GM19467 (cell line): Measurements from ENCODE around the gene ZNF189.

Source experiments
- ATAC-seq: cut with Tn5 transposase; IDR thresholded peaks from one replicate; pipeline ENCODE4 v1.9.1; 2021; ENCODE audit warnings: mild to moderate bottlenecking, moderate library complexity; ENCODE audit not compliant: unreplicated experiment

ZNF189 gene

GRCh38 chr9:101448680-101449070 is 50.0 kb downstream of the ZNF189 start:
- no peak for ATAC-seq

DNA sequence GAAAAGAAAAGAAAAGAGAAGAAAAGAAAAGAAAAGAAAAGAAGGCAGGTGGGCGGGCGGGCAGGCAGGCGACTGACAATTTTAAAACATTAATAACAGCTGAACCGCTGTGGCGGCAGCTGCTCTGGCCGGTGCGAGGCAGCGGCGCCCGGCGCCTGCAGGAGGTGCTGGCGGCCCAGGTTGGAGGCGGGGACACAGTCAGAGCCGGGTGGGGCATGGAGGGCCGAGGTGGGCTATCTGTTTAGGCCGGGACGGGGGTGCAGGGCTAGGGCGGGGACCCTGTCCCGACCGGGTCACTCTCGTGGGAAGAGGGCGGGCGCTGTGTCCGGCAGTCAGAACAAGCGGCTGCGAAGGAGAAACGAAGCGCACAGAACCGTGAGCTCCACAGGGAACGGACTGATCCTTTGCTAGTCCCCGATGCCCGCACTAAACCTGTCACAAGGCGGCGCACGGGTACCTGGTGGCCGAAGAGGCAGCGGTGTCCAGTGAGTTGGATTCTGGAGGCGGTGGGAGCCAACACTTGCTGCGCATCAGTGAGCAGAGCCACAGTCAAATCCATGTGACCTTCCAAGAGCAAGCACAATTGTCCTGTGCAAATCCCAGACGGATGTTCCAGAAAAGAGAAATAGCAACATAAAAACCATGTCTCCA is 50.5 kb downstream of the ZNF189 start:
- peak; percentile 99 for ATAC-seq

GRCh38 chr9:101450931-101451330 is 52.3 kb downstream of the ZNF189 start:
- no peak for ATAC-seq

DNA sequence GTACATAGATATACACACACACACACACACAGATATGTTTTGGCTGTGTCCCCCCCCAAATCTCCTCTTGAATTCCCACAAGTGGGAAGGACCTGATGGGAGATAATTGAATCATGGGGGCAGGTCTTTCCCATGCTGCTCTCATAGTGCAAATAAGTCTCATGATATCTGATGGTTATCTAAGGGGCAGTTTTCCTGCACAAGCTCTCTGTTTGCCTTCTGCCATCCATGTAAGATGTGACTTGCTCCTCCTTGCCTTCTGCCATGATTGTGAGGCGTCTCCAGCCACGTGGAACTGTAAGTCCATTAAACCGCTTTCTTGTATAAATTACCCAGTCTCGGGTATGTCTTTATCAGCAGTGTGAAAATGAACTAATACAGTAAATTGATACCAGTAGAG is 52.8 kb downstream of the ZNF189 start:
- no peak for ATAC-seq

GRCh38 chr9:101453776-101454570 is 55.3 kb downstream of the ZNF189 start:
- no peak for ATAC-seq

GRCh38 chr9:101455656-101456240 is 57.1 kb downstream of the ZNF189 start:
- ATAC-seq: no peak

DNA sequence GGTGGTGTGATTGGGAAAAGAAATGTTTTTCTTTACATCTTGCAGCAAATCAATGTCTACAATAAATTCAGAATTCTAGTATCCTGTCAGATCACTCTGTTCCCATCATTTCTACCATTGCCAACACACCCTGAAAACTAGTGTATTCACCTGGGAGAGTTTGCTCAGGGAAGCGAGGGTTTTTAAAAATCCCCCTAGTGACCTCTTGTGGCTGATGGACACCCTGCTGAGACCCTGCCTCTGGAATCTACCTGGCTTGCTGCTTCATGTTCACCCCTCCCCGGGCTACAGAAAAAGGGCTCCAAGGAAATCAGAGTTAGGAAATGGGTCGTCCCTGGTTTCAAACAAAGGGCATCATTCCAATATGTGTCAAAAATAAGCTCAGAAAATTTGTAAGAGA is 58.4 kb downstream of the ZNF189 start:
- ATAC-seq: no peak

- ATAC-seq: peak; percentile 91
Observed at GRCh38 chr9:101458963-101459631, 60.4 kb downstream of the ZNF189 start.
